Tibial artery (tissue), 4 donors: ENCODE results near the gene LCN6.
"Not testable (repeated sequence)": the region's sequence is repeated elsewhere in the genome, so short reads cannot be mapped to it uniquely, and the experiment has no call there.

Experiments used
- DNase-seq, 2 donors: peaks; one replicate each; pipeline ENCODE4 v3.0.0-alpha.2; 2019
- H3K27ac ChIP-seq, 2 donors: fragments of 200-600 bp; sonication (generic) in 1 of 2; 1 replicate in 1 of 2; 2 replicates in 1 of 2; pipeline ENCODE4 v1.5.1; 2018 to 2019; ENCODE audit warnings: mild to moderate bottlenecking in 1 of 2
- H3K27me3 ChIP-seq, 2 donors: fragments of 200-600 bp; sonication (generic) in 1 of 2; one replicate each; pipeline versions ENCODE4 v1.5.1 to v1.6.0; 2016 to 2019
- H3K36me3 ChIP-seq, 3 donors: fragments of 200-600 bp; sonication (generic) in 2 of 3; one replicate each; pipeline ENCODE4 v1.5.1; 2016 to 2019; ENCODE audit warnings: mild to moderate bottlenecking in 2 of 3
- H3K4me1 ChIP-seq, 4 donors: fragments of 200-600 bp; sonication (generic) in 2 of 4; 1 replicate in 3 of 4; 2 replicates in 1 of 4; pipeline ENCODE4 v1.5.1; 2016 to 2019
- H3K4me3 ChIP-seq, 2 donors: fragments of 200-600 bp; sonication (generic) in 1 of 2; 1 replicate in 1 of 2; 2 replicates in 1 of 2; pipeline ENCODE4 v1.5.1; 2018 to 2019; ENCODE audit warnings: mild to moderate bottlenecking in 2 of 2
- H3K9me3 ChIP-seq, 3 donors: fragments of 200-600 bp; sonication (generic) in 1 of 3; one replicate each; pipeline ENCODE4 v1.5.1; 2016 to 2019
- CTCF ChIP-seq, 2 experiments: fragments of 200-600 bp in 1 of 2; fragments of 450-650 bp in 1 of 2; IDR thresholded peaks; one replicate each; pipeline ENCODE4 v1.5.1; 2017 to 2019; ENCODE audit warnings: antibody characterized with exemption in 2 of 2, mild to moderate bottlenecking in 1 of 2, moderate library complexity in 1 of 2
- intact Hi-C: fragments of 100-400 bp; cut with DNase I; formaldehyde crosslinking; loops from one replicate; pipeline ENCODE4 v1.15.0; 2023; ENCODE audit warnings: low total_unique reads

The LCN6 gene

GRCh38 chr9:136789523-136789937, 41.2 kb upstream of the LCN6 start:
- Histone ChIP-seq H3K27ac (no peak overlapping the region), H3K4me3 (no peak overlapping the region), H3K27me3 (peaks cover 0 to 6% of the 10 kb centered on the region in 2 donors), H3K4me1 (peaks cover 0 to 27% (median 13%) of the 10 kb centered on the region in 4 donors), H3K36me3 (peaks cover 0 to 19% (median 0%) of the 10 kb centered on the region in 3 donors), H3K9me3 (no peaks in the 10 kb centered on the region)
- intact Hi-C loops, result no loop called here
- TF ChIP-seq CTCF (IDR thresholded peaks at IDR 0.05), result no peak
- DNase-seq, result no peak

GRCh38 chr9:136788644-136789522, 40.6 kb upstream of the LCN6 start:
- intact Hi-C loops, H3K27me3 ChIP-seq, DNase-seq, H3K9me3 ChIP-seq, H3K4me3 ChIP-seq, H3K27ac ChIP-seq: not testable (repeated sequence)
- Histone ChIP-seq H3K36me3 (peaks cover 0 to 16% (median 0%) of the 10 kb centered on the region in 3 donors), H3K4me1 (peaks cover 0 to 27% (median 13%) of the 10 kb centered on the region in 4 donors)

- TF ChIP-seq CTCF (IDR thresholded peaks at IDR 0.05), result peak; percentile 86
- Histone ChIP-seq H3K4me1 (peaks cover 0 to 22% (median 13%) of the 10 kb centered on the region in 4 donors), H3K9me3 (no peaks in the 10 kb centered on the region), H3K27me3 (peaks cover 0 to 6% of the 10 kb centered on the region in 2 donors), H3K36me3 (peaks cover 0 to 6% (median 0%) of the 10 kb centered on the region in 3 donors), H3K27ac (no peak overlapping the region), H3K4me3 (no peak overlapping the region)
- peak in 1 of 2 donors; percentile 50 for DNase-seq
- intact Hi-C loops, result loop anchor here (2.0 kb wide), 1 partner anchor 249 kb away; no protein-coding TSS in a partner anchor
Measured at GRCh38 chr9:136787690-136788400, 39.5 kb upstream of the LCN6 start.

- not testable (repeated sequence) for DNase-seq, H3K27ac ChIP-seq, H3K27me3 ChIP-seq, H3K9me3 ChIP-seq, H3K36me3 ChIP-seq, H3K4me3 ChIP-seq
- H3K4me1 ChIP-seq, result peaks cover 0 to 14% (median 9%) of the 10 kb centered on the region in 4 donors
- intact Hi-C loops, result loop anchor here (2.0 kb wide), 1 partner anchor 250 kb away; no protein-coding TSS in a partner anchor
Measured at GRCh38 chr9:136786983-136787382, 38.7 kb upstream of the LCN6 start.

GRCh38 chr9:136786451-136786850, 38.1 kb upstream of the LCN6 start:
- intact Hi-C loops, result loop anchor here (2.0 kb wide), 1 partner anchor 250 kb away; no protein-coding TSS in a partner anchor
- H3K9me3 ChIP-seq, result no peaks in the 10 kb centered on the region
- peaks cover 0 to 9% (median 4%) of the 10 kb centered on the region in 4 donors for H3K4me1 ChIP-seq
- no peaks in the 10 kb centered on the region for H3K36me3 ChIP-seq
- peaks cover 0 to 6% of the 10 kb centered on the region in 2 donors for H3K27me3 ChIP-seq
- no peak overlapping the region for H3K27ac ChIP-seq
- TF ChIP-seq CTCF (IDR thresholded peaks at IDR 0.05), result no peak
- H3K4me3 ChIP-seq, result no peak overlapping the region
- DNase-seq, result no peak

GRCh38 chr9:136785565-136786355, 37.4 kb upstream of the LCN6 start:
- not testable (repeated sequence) for H3K4me1 ChIP-seq, H3K27ac ChIP-seq, H3K9me3 ChIP-seq, H3K36me3 ChIP-seq, DNase-seq, H3K4me3 ChIP-seq, H3K27me3 ChIP-seq
- intact Hi-C loops, result loop anchor here (2.0 kb wide), 1 partner anchor 251 kb away; no protein-coding TSS in a partner anchor
